Natural killer cell (primary cell): ENCODE data around the gene FGF2. TPM values are rescaled to one million over a fixed set of nuclear protein-coding genes. Genes with fewer than 3 reads are reported as not detected.

ENCODE experiments used
- ATAC-seq, 3 donors: fragments of 150-1000 bp in 2 of 3; fragments of 200-7000 bp in 1 of 3; cut with Tn5 transposase; 1 replicate in 1 of 3; 2 replicates in 2 of 3; pipeline ENCODE4 v1.10.0; 2021; ENCODE audit warnings: mild to moderate bottlenecking in 2 of 3, moderate library complexity in 2 of 3
- DNase-seq, 2 donors: peaks; one replicate each; pipeline versions ENCODE4 v3.0.0 to v3.0.0-alpha.2; 2013 to 2021; ENCODE audit warnings: mixed read lengths in 1 of 2
- H3K27ac ChIP-seq: one replicate; pipeline ENCODE4 v1.5.1; 2013; ENCODE audit warnings: mild to moderate bottlenecking, low read length
- H3K27me3 ChIP-seq: one replicate; pipeline ENCODE4 v1.6.1; 2013; ENCODE audit warnings: low read length; ENCODE audit not compliant: control insufficient read depth, insufficient read depth
- H3K36me3 ChIP-seq: one replicate; pipeline ENCODE4 v1.6.1; 2013; ENCODE audit warnings: low read length; ENCODE audit not compliant: control insufficient read depth, insufficient read depth
- H3K4me1 ChIP-seq: one replicate; pipeline ENCODE4 v1.6.1; 2013; ENCODE audit warnings: low read length; ENCODE audit not compliant: control insufficient read depth, insufficient read depth
- H3K4me3 ChIP-seq: one replicate; pipeline ENCODE4 v1.5.1; 2013; ENCODE audit warnings: low read length
- H3K9me3 ChIP-seq: one replicate; pipeline ENCODE4 v1.6.1; 2013; ENCODE audit warnings: low read length; ENCODE audit not compliant: control insufficient read depth, insufficient read depth
- H3K27ac Mint-ChIP-seq, 2 donors: one replicate each; pipeline ENCODE4 v1.8.0; 2022; ENCODE audit warnings: mild to moderate bottlenecking in 2 of 2, mixed read lengths in 2 of 2, moderate library complexity in 1 of 2
- H3K27me3 Mint-ChIP-seq, 2 donors: one replicate each; pipeline ENCODE4 v1.8.0; 2022; ENCODE audit warnings: low read depth in 2 of 2, mixed read lengths in 2 of 2
- H3K36me3 Mint-ChIP-seq: one replicate; pipeline ENCODE4 v1.8.0; 2022; ENCODE audit warnings: mixed read lengths
- H3K4me1 Mint-ChIP-seq, 2 donors: one replicate each; pipeline ENCODE4 v1.8.0; 2022; ENCODE audit warnings: mixed read lengths in 2 of 2
- H3K4me3 Mint-ChIP-seq: one replicate; pipeline ENCODE4 v1.8.0; 2022; ENCODE audit warnings: mild to moderate bottlenecking, moderate library complexity, mixed read lengths
- H3K9me3 Mint-ChIP-seq, 2 donors: one replicate each; pipeline ENCODE4 v1.8.0; 2022; ENCODE audit warnings: mixed read lengths in 2 of 2
- WGBS: methylation state at CpG from one replicate; pipeline ENCODE4 v1.1.7; 2013; ENCODE audit warnings: missing lambda C conversion rate; ENCODE audit not compliant: insufficient coverage; 5-methylcytosine and 5-hydroxymethylcytosine counted together
- intact Hi-C: fragments of 100-400 bp; cut with micrococcal nuclease; formaldehyde crosslinking; loops from one replicate; pipeline ENCODE4 v1.14.2; 2022
- total RNA-seq, 4 donors: library from RNA; stranded (reverse); fragments of 120-200 nt in 1 of 4; gene quantifications; one replicate each; pipeline versions ENCODE4 v1.2.3 to v1.2.4, GENCODE V29; 2013 to 2022
- TF ChIP-seq, protein P1 (sequence below): fragments of 200-600 bp; IDR thresholded peaks from one replicate; pipeline ENCODE4 v1.8.0; 2022; ENCODE audit warnings: antibody characterized with exemption

FGF2 gene
- total RNA-seq, 3 donors from 2014 or later (not counting 1 experiment from before 2014, with no cell fraction given): not detected

- H3K9me3 ChIP-seq: no peaks in the 10 kb centered on the region
- TF ChIP-seq, protein P1, sequence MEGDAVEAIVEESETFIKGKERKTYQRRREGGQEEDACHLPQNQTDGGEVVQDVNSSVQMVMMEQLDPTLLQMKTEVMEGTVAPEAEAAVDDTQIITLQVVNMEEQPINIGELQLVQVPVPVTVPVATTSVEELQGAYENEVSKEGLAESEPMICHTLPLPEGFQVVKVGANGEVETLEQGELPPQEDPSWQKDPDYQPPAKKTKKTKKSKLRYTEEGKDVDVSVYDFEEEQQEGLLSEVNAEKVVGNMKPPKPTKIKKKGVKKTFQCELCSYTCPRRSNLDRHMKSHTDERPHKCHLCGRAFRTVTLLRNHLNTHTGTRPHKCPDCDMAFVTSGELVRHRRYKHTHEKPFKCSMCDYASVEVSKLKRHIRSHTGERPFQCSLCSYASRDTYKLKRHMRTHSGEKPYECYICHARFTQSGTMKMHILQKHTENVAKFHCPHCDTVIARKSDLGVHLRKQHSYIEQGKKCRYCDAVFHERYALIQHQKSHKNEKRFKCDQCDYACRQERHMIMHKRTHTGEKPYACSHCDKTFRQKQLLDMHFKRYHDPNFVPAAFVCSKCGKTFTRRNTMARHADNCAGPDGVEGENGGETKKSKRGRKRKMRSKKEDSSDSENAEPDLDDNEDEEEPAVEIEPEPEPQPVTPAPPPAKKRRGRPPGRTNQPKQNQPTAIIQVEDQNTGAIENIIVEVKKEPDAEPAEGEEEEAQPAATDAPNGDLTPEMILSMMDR: no peak
- H3K27me3 ChIP-seq: peaks cover 4% of the 10 kb centered on the region
- H3K27ac ChIP-seq: no peak overlapping the region
- Mint-ChIP-seq H3K36me3 (no peaks in the 10 kb centered on the region), H3K27ac (no peak overlapping the region), H3K27me3 (peaks cover 39 to 45% of the 10 kb centered on the region in 2 donors), H3K9me3 (no peaks in the 10 kb centered on the region), H3K4me3 (no peak overlapping the region), H3K4me1 (peaks cover 0 to 6% of the 10 kb centered on the region in 2 donors)
- 95% methylated on average over 7 of the region's 7 CpGs for WGBS
- ATAC-seq (no peak), DNase-seq (no peak)
- intact Hi-C loops: no loop called here
- H3K4me1 ChIP-seq: no peaks in the 10 kb centered on the region
- no peaks in the 10 kb centered on the region for H3K36me3 ChIP-seq
- H3K4me3 ChIP-seq: no peak overlapping the region
These were observed 6.8 kb upstream of the FGF2 start for GRCh38 chr4:122819708-122820449.

DNA sequence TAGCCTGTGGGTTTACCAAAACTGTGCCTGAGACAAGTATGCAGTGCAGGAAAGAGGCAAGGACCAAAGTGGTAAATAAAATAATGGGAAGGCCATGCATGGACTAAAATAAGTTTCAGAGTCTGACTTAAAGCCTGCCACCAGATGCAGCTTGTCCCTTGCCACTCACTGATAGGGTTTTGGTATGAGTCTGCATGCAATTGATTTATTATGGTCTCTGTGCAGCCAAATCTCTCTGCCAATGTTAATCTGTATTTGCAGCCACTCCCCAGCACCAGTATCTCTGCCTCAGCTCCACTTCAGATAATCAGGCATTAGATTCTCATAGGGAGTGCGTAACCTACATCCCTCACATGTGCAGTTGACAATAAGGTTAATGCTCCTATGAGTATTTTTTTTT is 5.5 kb upstream of the FGF2 start:
- H3K36me3 Mint-ChIP-seq: no peaks in the 10 kb centered on the region
- H3K27ac ChIP-seq: no peak overlapping the region
- no peak overlapping the region for H3K27ac Mint-ChIP-seq
- no peak for ATAC-seq
- peaks cover 48% of the 10 kb centered on the region in 2 donors for H3K27me3 Mint-ChIP-seq
- no peak overlapping the region for H3K4me3 Mint-ChIP-seq
- intact Hi-C loops: no loop called here
- peaks cover 4% of the 10 kb centered on the region for H3K27me3 ChIP-seq
- TF ChIP-seq, protein P1: no peak
- DNase-seq: no peak
- H3K9me3 ChIP-seq: no peaks in the 10 kb centered on the region
- peaks cover 0 to 12% of the 10 kb centered on the region in 2 donors for H3K4me1 Mint-ChIP-seq
- H3K9me3 Mint-ChIP-seq: no peaks in the 10 kb centered on the region
- no CpG with 5 or more reads among the region's 1 CpG for WGBS
- H3K4me3 ChIP-seq: no peak overlapping the region
- no peaks in the 10 kb centered on the region for H3K36me3 ChIP-seq
- no peaks in the 10 kb centered on the region for H3K4me1 ChIP-seq

- Histone ChIP-seq H3K36me3 (no peaks in the 10 kb centered on the region), H3K4me3 (no peak overlapping the region), H3K4me1 (peaks cover 4% of the 10 kb centered on the region), H3K27me3 (peaks cover 7% of the 10 kb centered on the region), H3K9me3 (no peaks in the 10 kb centered on the region), H3K27ac (no peak overlapping the region)
- no peak overlapping the region for H3K27ac Mint-ChIP-seq
- H3K36me3 Mint-ChIP-seq: no peaks in the 10 kb centered on the region
- peaks cover 50 to 51% of the 10 kb centered on the region in 2 donors for H3K27me3 Mint-ChIP-seq
- H3K9me3 Mint-ChIP-seq: no peaks in the 10 kb centered on the region
- TF ChIP-seq, protein P1: no peak
- no peak for DNase-seq
- H3K4me1 Mint-ChIP-seq: peaks cover 3 to 17% of the 10 kb centered on the region in 2 donors
- ATAC-seq: no peak
- no peak overlapping the region for H3K4me3 Mint-ChIP-seq
- no CpG with 5 or more reads among the region's 2 CpGs for WGBS
- intact Hi-C loops: no loop called here
These were observed 4.2 kb upstream of the FGF2 start for GRCh38 chr4:122822466-122822865.

- H3K9me3 ChIP-seq: no peaks in the 10 kb centered on the region
- Mint-ChIP-seq H3K4me1 (peaks cover 13 to 27% of the 10 kb centered on the region in 2 donors), H3K27me3 (peaks cover 56 to 61% of the 10 kb centered on the region in 2 donors), H3K27ac (no peak overlapping the region), H3K9me3 (no peaks in the 10 kb centered on the region), H3K4me3 (no peak overlapping the region), H3K36me3 (peaks cover 6% of the 10 kb centered on the region)
- H3K4me3 ChIP-seq: no peak overlapping the region
- H3K27ac ChIP-seq: no peak overlapping the region
- peaks cover 16% of the 10 kb centered on the region for H3K27me3 ChIP-seq
- H3K4me1 ChIP-seq: peaks cover 14% of the 10 kb centered on the region
- intact Hi-C loops: no loop called here
- TF ChIP-seq, protein P1: no peak
- ATAC-seq (no peak), DNase-seq (no peak)
- no peaks in the 10 kb centered on the region for H3K36me3 ChIP-seq
- 93% methylated on average over 2 of the region's 2 CpGs for WGBS
These were observed 3.2 kb upstream of the FGF2 start for GRCh38 chr4:122823476-122823875.
